Epithelial cell of esophagus (primary cell): ENCODE results near the gene NOP58.

Experiments
- DNase-seq: peaks from one replicate; pipeline ENCODE4 v3.0.0; 2010; ENCODE audit warnings: low read depth
- H3K4me3 ChIP-seq: 2 replicates; pipeline ENCODE4 v1.5.1; 2011; ENCODE audit warnings: mild to moderate bottlenecking, low read length, control low read depth
- CTCF ChIP-seq: IDR thresholded peaks from 2 replicates; pipeline ENCODE4 v1.5.1; 2011; ENCODE audit warnings: low read depth, mild to moderate bottlenecking, low read length, control low read depth, inconsistent platforms; ENCODE audit not compliant: insufficient read depth; ENCODE audit errors: missing control alignments

Gene NOP58

DNA sequence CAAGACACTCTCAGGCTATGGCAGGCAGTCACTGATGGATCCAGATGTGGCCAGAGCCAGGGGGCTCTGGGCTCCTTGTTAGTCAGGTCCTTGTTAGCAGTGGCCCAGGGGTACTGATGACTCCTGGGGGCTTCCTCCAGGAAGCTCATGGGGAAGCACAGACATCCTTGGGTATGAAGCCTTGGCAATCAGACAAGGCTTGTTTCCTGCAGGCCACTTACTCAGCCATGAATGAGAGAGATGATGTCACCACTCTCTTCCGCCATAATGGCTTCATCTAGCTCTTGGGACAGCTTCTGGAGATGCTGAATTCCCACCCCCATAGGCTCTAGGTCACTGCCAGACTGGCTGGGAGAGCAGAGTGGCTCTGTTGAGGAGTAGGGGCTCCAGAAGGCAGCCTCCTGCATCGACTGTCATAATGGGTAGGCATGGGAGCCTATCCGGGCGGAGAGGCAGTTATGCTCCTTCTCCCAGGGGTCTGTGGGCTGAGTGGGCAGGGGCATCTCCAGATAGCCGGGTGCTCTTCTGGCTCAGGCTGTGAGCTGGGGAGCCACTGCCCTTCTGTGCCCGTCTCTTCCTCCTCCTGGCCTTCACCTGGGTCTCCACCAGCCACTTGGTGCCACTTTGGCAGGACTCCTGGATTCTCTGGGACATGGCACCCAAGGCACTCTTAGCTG, 70.4 kb downstream of the NOP58 start:
- H3K4me3 ChIP-seq = no peak overlapping the region
- TF ChIP-seq CTCF = no peak
- DNase-seq = peak; percentile 55

DNA sequence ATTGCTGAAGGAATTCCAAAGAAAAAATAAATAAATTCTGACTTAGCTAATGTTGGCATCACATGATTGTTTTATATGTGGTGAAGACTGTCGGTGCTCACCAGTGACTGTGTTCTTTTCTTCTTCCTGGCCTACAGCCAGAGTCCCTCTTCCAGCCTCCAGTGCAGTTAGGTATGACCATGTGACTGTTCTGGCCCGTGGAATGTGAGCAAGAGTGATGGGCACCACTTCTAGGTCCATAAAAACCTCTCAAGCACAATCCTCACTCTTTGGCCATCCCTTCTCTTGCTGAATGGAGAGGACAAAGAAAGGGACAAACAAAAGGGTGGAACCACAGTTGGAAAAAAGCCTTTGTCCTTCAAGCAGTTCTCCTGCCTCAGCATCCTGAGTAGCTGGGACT, 71.6 kb downstream of the NOP58 start:
- DNase-seq = no peak
- TF ChIP-seq CTCF = no peak
- H3K4me3 ChIP-seq = no peak overlapping the region

- H3K4me3 ChIP-seq = no peak overlapping the region
- TF ChIP-seq CTCF = no peak
Observed at GRCh38 chr2:202337706-202338346, 72.3 kb downstream of the NOP58 start.

GRCh38 chr2:202339071-202339870, 73.7 kb downstream of the NOP58 start:
- DNase-seq = peak; percentile 90
- TF ChIP-seq CTCF = peak; percentile 9
- no peak overlapping the region for H3K4me3 ChIP-seq

More at GRCh38 chr2:202337706-202338346, 72.3 kb downstream of the NOP58 start:
- DNase-seq = no peak

- no peak for TF ChIP-seq CTCF
- DNase-seq = peak; percentile 92
Observed at GRCh38 chr2:202344178-202344577, 78.6 kb downstream of the NOP58 start.

GRCh38 chr2:202346180-202346579, 80.6 kb downstream of the NOP58 start:
- DNase-seq = no peak
- TF ChIP-seq CTCF = no peak
- H3K4me3 ChIP-seq = no peak overlapping the region

More at GRCh38 chr2:202344178-202344577, 78.6 kb downstream of the NOP58 start:
- H3K4me3 ChIP-seq = no peak overlapping the region
